HK-2 (cell line): ENCODE measurements around the gene XYLT2.
"Not testable (repeated sequence)": the region's sequence is repeated elsewhere in the genome, so short reads cannot be mapped to it uniquely, and the experiment has no call there.

ENCODE experiments used
- DNase-seq: peaks from one replicate; pipeline ENCODE4 v3.0.0-alpha.2; 2018; ENCODE audit not compliant: unreplicated experiment

The XYLT2 gene

GRCh38 chr17:50389534-50389933 is 43.6 kb downstream of the XYLT2 start:
- no peak for DNase-seq

- no peak for DNase-seq
Observed at GRCh38 chr17:50392621-50393020, 46.7 kb downstream of the XYLT2 start.

- no peak for DNase-seq
Observed at GRCh38 chr17:50393700-50394099, 47.8 kb downstream of the XYLT2 start.

- no peak for DNase-seq
Observed at GRCh38 chr17:50394711-50395110, 48.8 kb downstream of the XYLT2 start.

- DNase-seq: peak; percentile 39
Observed at GRCh38 chr17:50396261-50397110, 50.6 kb downstream of the XYLT2 start.

GRCh38 chr17:50397111-50397918 is 51.4 kb downstream of the XYLT2 start, which contains the start of gene LRRC59:
Gene LRRC59, minus strand, starts transcription at chr17:50397523. Its CDS starts 206 bp downstream, at chr17:50397317.
- peak; percentile 93 for DNase-seq

GRCh38 chr17:50397919-50398285 is 52.0 kb downstream of the XYLT2 start:
- no peak for DNase-seq

- DNase-seq: not testable (repeated sequence)
Observed at GRCh38 chr17:50398672-50399071, 52.7 kb downstream of the XYLT2 start.

GRCh38 chr17:50399591-50399990 is 53.7 kb downstream of the XYLT2 start:
- not testable (repeated sequence) for DNase-seq

- DNase-seq: not testable (repeated sequence)
Observed at GRCh38 chr17:50405351-50405750, 59.4 kb downstream of the XYLT2 start.

GRCh38 chr17:50406578-50406977 is 60.7 kb downstream of the XYLT2 start:
- DNase-seq: no peak

- no peak for DNase-seq
Observed at GRCh38 chr17:50407921-50408320, 62.0 kb downstream of the XYLT2 start.
